K562 (cell line): Measurements from ENCODE around the gene MBOAT1. TPM values are rescaled to one million over a fixed set of nuclear protein-coding genes. Genes with fewer than 3 reads are reported as not detected.
A peak's percentile ranks its signal among the peaks of the same experiment; 100 is the strongest.

Source experiments
- ARID2 ChIP-seq: fragments of 450-650 bp; IDR thresholded peaks from 2 replicates; pipeline ENCODE4 v1.6.1; 2017; ENCODE audit warnings: antibody characterized with exemption, mild to moderate bottlenecking
- C11orf30 ChIP-seq: fragments of 450-650 bp; IDR thresholded peaks from 2 replicates; pipeline ENCODE4 v1.6.1; 2016; ENCODE audit warnings: low read depth, mild to moderate bottlenecking
- EP300 ChIP-seq: IDR thresholded peaks from 2 replicates; pipeline ENCODE4 v1.6.1; 2012; ENCODE audit warnings: low read length, improper control_type of control experiment
- GATAD2B ChIP-seq: fragments of 450-650 bp; IDR thresholded peaks from 2 replicates; pipeline ENCODE4 v1.6.1; 2017; ENCODE audit warnings: mild to moderate bottlenecking, borderline replicate concordance
- HMG20B ChIP-seq: fragments of 250-450 bp; sonication (Bioruptor Pico); IDR thresholded peaks from 2 replicates; pipeline ENCODE4 v1.5.0; 2021; ENCODE audit warnings: mild to moderate bottlenecking
- HNRNPK ChIP-seq: fragments of 200-400 bp; formaldehyde crosslinking; IDR thresholded peaks from one replicate; pipeline ENCODE4 v1.6.1; 2018; ENCODE audit warnings: mild to moderate bottlenecking, low read depth, low read length; ENCODE audit not compliant: poor library complexity, severe bottlenecking
- HOXB6 ChIP-seq: fragments of 250-450 bp; sonication (Bioruptor Pico); IDR thresholded peaks from 2 replicates; pipeline ENCODE4 v1.5.1; 2022; ENCODE audit warnings: mild to moderate bottlenecking, borderline replicate concordance
- KLF1 ChIP-seq: fragments of 450-650 bp; IDR thresholded peaks from 2 replicates; pipeline ENCODE4 v1.6.1; 2016; ENCODE audit warnings: missing genetic modification characterization, missing compliant biosample characterization
- NONO ChIP-seq, 2 experiments: fragments of 200-400 bp in 1 of 2; fragments of 450-650 bp in 1 of 2; formaldehyde crosslinking in 1 of 2; IDR thresholded peaks; 2 replicates each; pipeline ENCODE4 v1.6.1; 2017; ENCODE audit warnings: low read depth in 2 of 2, mild to moderate bottlenecking in 2 of 2, moderate library complexity in 2 of 2, low read length in 1 of 2
- RBM25 ChIP-seq: fragments of 200-400 bp; formaldehyde crosslinking; IDR thresholded peaks from 2 replicates; pipeline ENCODE4 v1.6.1; 2018; ENCODE audit warnings: low read length, low read depth, moderate library complexity; ENCODE audit not compliant: severe bottlenecking
- RFX5 ChIP-seq: IDR thresholded peaks from 2 replicates; pipeline ENCODE4 v1.6.1; 2011; ENCODE audit warnings: low read depth, mild to moderate bottlenecking, improper control_type of control experiment, low read length
- RFX7 ChIP-seq: fragments of 250-450 bp; sonication (Bioruptor Pico); IDR thresholded peaks from 2 replicates; pipeline ENCODE4 v1.5.1; 2021; ENCODE audit warnings: mild to moderate bottlenecking
- SMAD4 ChIP-seq: fragments of 250-450 bp; sonication (Bioruptor Pico); conservative IDR thresholded peaks from 2 replicates; pipeline ENCODE4 v1.8.0; 2021; ENCODE audit warnings: inconsistent platforms, mild to moderate bottlenecking, moderate library complexity
- SREBF2 ChIP-seq: sonication (generic); formaldehyde crosslinking; IDR thresholded peaks from 2 replicates; pipeline ENCODE4 v1.4.0; 2020; ENCODE audit warnings: mild to moderate bottlenecking, missing genetic modification reagents
- TAF15 ChIP-seq: fragments of 200-400 bp; formaldehyde crosslinking; IDR thresholded peaks from 2 replicates; pipeline ENCODE4 v1.6.1; 2017; ENCODE audit warnings: mild to moderate bottlenecking, low read depth, low read length, moderate library complexity
- ZC3H4 ChIP-seq: sonication (generic); formaldehyde crosslinking; IDR thresholded peaks from 2 replicates; pipeline ENCODE4 v1.9.0; 2021; ENCODE audit warnings: missing genetic modification reagents, borderline replicate concordance
- ZC3H8 ChIP-seq: fragments of 450-650 bp; IDR thresholded peaks from 2 replicates; pipeline ENCODE4 v1.6.1; 2017
- ZNF146 ChIP-seq: IDR thresholded peaks from one replicate; pipeline ENCODE4 v1.6.1; 2018; ENCODE audit warnings: missing compliant biosample characterization; ENCODE audit not compliant: unreplicated experiment
- ZNF175 ChIP-seq: fragments of 200-800 bp; sonication (Bioruptor generic); IDR thresholded peaks from 2 replicates; pipeline ENCODE4 v1.6.1; 2016; ENCODE audit warnings: low read depth, mild to moderate bottlenecking, missing genetic modification characterization, missing compliant biosample characterization
- ZNF511 ChIP-seq: sonication (generic); formaldehyde crosslinking; IDR thresholded peaks from 2 replicates; pipeline ENCODE4 v1.8.0; 2022; ENCODE audit warnings: mild to moderate bottlenecking, missing genetic modification reagents
- ZNF764 ChIP-seq: fragments of 250-450 bp; sonication (Bioruptor Pico); IDR thresholded peaks from 2 replicates; pipeline ENCODE4 v1.4.0; 2020; ENCODE audit warnings: low read depth, mild to moderate bottlenecking, moderate library complexity
- ZNF830 ChIP-seq: fragments of 250-450 bp; sonication (Bioruptor Pico); IDR thresholded peaks from 2 replicates; pipeline ENCODE4 v1.5.0; 2021; ENCODE audit warnings: mild to moderate bottlenecking
- polyA plus RNA-seq, 8 experiments: library from polyadenylated mRNA; depleted of rRNA in 4 of 8; stranded (reverse) in 5 of 8; unstranded in 3 of 8; fragments of >200 nt; fragmentation: Nextera tagmentation in 2 of 8; fragmentation: Illumina TruSeq in 1 of 8; extraction: Ambion mirVana in 2 of 8; extraction: Trizol in 1 of 8; gene quantifications; 2 replicates each; pipeline versions ENCODE4 v1.2.1 to v1.2.3, GENCODE V29; 2011 to 2014; ENCODE audit warnings: inconsistent platforms in 1 of 8, missing spikeins in 1 of 8
- total RNA-seq, 7 experiments: library from RNA; depleted of rRNA in 6 of 7; stranded (reverse); fragments of >200 nt in 6 of 7; fragmentation: Illumina TruSeq in 2 of 7; extraction: Trizol in 2 of 7; gene quantifications; 2 replicates each; pipeline versions ENCODE4 v1.2.1 to v1.2.3, GENCODE V29; 2011 to 2021; ENCODE audit warnings: low replicate concordance in 1 of 7
- TF ChIP-seq, protein P1 (sequence below), 3 experiments: IDR thresholded peaks in 2 of 3; conservative IDR thresholded peaks in 1 of 3; 2 replicates each; pipeline ENCODE4 v1.5.1; 2011 to 2012; ENCODE audit warnings: low read length in 3 of 3, mild to moderate bottlenecking in 3 of 3, control low read depth in 2 of 3, improper control_type of control experiment in 1 of 3, inconsistent platforms in 1 of 3, low read depth in 1 of 3, mixed read lengths in 1 of 3, moderate library complexity in 1 of 3; ENCODE audit not compliant: insufficient read depth in 2 of 3
- TF ChIP-seq, protein P2 (sequence below): conservative IDR thresholded peaks from 2 replicates; pipeline ENCODE4 v1.6.1; 2011; ENCODE audit warnings: low read depth, mild to moderate bottlenecking, low read length; ENCODE audit not compliant: control insufficient read depth

MBOAT1 gene
- total and polyA plus RNA-seq, 9 of the 15 experiments (the other 6 are each of a cell fraction or from before 2014, with no cell fraction given): 0.13 to 16.5 (median 10.3) TPM

DNA sequence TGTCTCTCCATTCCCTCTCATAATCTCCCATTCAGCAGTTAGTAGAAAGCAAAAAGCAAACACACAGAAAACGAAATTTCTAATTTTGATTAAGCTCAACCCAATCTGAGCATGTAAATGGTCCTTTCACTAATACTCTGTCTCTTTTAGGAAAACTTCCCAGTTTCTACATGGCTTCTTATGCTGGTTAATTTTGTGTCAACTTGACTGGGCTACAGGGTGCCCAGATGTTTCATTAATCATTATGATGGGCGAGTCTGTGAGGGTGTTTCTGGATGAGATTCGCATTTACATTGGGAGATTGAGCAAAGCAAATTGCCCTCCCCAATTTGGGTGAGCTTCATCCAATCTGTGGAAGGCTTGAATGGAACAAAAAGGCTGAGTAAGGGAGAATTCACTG, 142.2 kb downstream of the MBOAT1 start (continued):
- TF ChIP-seq, protein P1, sequence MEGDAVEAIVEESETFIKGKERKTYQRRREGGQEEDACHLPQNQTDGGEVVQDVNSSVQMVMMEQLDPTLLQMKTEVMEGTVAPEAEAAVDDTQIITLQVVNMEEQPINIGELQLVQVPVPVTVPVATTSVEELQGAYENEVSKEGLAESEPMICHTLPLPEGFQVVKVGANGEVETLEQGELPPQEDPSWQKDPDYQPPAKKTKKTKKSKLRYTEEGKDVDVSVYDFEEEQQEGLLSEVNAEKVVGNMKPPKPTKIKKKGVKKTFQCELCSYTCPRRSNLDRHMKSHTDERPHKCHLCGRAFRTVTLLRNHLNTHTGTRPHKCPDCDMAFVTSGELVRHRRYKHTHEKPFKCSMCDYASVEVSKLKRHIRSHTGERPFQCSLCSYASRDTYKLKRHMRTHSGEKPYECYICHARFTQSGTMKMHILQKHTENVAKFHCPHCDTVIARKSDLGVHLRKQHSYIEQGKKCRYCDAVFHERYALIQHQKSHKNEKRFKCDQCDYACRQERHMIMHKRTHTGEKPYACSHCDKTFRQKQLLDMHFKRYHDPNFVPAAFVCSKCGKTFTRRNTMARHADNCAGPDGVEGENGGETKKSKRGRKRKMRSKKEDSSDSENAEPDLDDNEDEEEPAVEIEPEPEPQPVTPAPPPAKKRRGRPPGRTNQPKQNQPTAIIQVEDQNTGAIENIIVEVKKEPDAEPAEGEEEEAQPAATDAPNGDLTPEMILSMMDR (IDR thresholded peaks at IDR 0.05 in 2 of 3, conservative IDR thresholded peaks at IDR 0.05 in 1 of 3; ENCODE audit: insufficient read depth in 2 of 3, low read depth in 1 of 3, low read length in 3 of 3): no peak
- TF ChIP-seq GATAD2B (no peak), TAF15 (no peak), RBM25 (peak; percentile 55), ZNF175 (CRISPR knock-in tag) (no peak), ZNF511 (no peak), ZNF830 (CRISPR knock-in tag) (no peak), HOXB6 (no peak), ARID2 (no peak), NONO (IDR thresholded peaks at IDR 0.05; ENCODE audit: low read depth in 2 of 2, low read length in 1 of 2) (no peak), HMG20B (CRISPR knock-in tag) (no peak), SREBF2 (CRISPR knock-in tag) (no peak), RFX7 (CRISPR knock-in tag) (no peak), ZC3H4 (CRISPR knock-in tag) (no peak), ZNF764 (CRISPR knock-in tag) (no peak), ZC3H8 (no peak), ZNF146 (no peak), C11orf30 (peak; percentile 42), HNRNPK (no peak), EP300 (no peak), SMAD4 (CRISPR knock-in tag) (no peak), KLF1 (tag) (no peak), RFX5 (no peak)
- TF ChIP-seq, protein P2, sequence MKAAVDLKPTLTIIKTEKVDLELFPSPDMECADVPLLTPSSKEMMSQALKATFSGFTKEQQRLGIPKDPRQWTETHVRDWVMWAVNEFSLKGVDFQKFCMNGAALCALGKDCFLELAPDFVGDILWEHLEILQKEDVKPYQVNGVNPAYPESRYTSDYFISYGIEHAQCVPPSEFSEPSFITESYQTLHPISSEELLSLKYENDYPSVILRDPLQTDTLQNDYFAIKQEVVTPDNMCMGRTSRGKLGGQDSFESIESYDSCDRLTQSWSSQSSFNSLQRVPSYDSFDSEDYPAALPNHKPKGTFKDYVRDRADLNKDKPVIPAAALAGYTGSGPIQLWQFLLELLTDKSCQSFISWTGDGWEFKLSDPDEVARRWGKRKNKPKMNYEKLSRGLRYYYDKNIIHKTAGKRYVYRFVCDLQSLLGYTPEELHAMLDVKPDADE: no peak
- TF ChIP-seq, all 486 proteins: peak for 4
